22Rv1 (cell line): ENCODE data around the gene CABLES2.
A peak's percentile ranks its signal among the peaks of the same experiment; 100 is the strongest.

Source experiments
- H3K27ac ChIP-seq: fragments of 450-650 bp; 2 replicates; pipeline ENCODE4 v1.5.1; 2017
- ZFX ChIP-seq: fragments of 450-650 bp; IDR thresholded peaks from 2 replicates; pipeline ENCODE4 v1.6.1; 2017; ENCODE audit warnings: antibody characterized with exemption, borderline replicate concordance
- TF ChIP-seq, protein P1 (sequence below): fragments of 450-650 bp; IDR thresholded peaks from 2 replicates; pipeline ENCODE4 v1.5.1; 2017; ENCODE audit warnings: mild to moderate bottlenecking

CABLES2 gene, protein sequence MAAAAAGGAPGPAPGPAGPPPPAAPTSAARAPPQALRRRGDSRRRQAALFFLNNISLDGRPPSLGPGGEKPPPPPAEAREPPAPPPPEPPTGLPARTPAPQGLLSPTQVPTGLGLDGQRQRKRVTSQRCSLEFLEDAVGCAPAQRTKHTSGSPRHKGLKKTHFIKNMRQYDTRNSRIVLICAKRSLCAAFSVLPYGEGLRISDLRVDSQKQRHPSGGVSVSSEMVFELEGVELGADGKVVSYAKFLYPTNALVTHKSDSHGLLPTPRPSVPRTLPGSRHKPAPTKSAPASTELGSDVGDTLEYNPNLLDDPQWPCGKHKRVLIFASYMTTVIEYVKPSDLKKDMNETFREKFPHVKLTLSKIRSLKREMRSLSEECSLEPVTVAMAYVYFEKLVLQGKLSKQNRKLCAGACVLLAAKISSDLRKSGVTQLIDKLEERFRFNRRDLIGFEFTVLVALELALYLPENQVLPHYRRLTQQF

DNA sequence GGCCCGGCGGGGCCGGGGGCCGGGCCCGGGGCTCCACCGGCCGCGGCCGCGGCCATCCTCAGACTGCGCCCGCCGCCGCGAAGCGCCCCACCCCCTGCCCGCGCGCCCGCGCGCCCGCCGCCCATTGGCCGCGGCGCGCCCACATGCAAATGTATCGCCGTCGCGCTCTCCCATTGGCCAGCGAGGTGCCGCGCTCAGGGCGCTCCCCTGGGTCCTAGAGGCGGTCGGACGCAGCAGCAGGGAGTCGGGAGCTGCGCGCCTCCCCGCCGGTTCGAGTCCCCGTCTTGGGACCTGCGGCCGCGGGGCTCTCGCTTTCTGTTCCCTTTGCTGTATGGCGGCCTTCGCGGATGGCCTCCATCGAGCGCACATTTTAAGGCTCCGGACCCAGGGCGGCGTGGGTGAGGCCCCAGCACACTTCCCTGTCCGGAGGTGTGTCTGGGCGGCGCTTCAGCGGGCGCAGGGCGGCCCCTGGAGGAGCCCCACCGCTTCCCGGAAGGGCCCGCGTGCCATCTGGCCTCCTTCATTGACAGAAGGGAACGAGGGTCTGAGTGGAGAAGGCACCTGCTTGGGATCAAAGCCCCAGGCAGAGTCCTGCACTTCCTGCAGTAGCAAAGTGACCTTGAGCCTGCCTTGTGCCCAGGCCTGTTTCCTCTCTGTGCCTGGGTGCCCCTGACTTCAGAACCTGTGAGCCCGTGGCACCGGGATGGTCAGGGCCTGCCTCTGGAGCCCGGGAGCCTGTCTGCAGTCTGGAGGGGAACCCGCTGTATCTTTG, at the start of gene CABLES2:
CABLES2 (minus strand) TSS at position 65 of the 772 bp plus-strand sequence; CDS start at position 56, 9 bp downstream.
- TF ChIP-seq, protein P1, sequence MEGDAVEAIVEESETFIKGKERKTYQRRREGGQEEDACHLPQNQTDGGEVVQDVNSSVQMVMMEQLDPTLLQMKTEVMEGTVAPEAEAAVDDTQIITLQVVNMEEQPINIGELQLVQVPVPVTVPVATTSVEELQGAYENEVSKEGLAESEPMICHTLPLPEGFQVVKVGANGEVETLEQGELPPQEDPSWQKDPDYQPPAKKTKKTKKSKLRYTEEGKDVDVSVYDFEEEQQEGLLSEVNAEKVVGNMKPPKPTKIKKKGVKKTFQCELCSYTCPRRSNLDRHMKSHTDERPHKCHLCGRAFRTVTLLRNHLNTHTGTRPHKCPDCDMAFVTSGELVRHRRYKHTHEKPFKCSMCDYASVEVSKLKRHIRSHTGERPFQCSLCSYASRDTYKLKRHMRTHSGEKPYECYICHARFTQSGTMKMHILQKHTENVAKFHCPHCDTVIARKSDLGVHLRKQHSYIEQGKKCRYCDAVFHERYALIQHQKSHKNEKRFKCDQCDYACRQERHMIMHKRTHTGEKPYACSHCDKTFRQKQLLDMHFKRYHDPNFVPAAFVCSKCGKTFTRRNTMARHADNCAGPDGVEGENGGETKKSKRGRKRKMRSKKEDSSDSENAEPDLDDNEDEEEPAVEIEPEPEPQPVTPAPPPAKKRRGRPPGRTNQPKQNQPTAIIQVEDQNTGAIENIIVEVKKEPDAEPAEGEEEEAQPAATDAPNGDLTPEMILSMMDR = 0 out of 2 replicates have a peak, but pooled peaks have one; percentile 7
- no peak for TF ChIP-seq ZFX
- H3K27ac ChIP-seq = peak within 1 kb of the TSS; percentile 74

DNA sequence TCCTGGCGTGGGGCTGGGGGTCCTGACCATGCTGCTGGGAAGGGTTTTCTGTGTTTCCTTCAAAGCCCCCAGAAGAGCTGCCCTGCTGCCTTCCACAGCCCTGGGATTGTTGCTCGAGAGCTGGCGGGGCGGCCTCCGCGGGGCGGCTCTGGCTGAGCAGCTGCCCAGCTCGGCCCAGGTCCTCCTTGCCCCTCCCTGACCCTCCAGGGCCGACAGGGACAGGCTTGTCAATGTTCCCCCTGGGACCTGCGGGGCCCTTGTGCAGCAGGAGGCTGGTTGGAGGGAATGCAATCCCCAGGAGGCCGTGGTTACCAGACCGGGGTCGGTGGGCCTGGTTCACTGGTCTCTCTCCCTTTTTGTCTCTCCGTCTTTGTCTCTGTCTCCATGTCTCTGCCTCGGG, 48.8 kb upstream of the CABLES2 start:
- no peak overlapping the region for H3K27ac ChIP-seq
- TF ChIP-seq ZFX = no peak
- TF ChIP-seq, protein P1 = no peak

DNA sequence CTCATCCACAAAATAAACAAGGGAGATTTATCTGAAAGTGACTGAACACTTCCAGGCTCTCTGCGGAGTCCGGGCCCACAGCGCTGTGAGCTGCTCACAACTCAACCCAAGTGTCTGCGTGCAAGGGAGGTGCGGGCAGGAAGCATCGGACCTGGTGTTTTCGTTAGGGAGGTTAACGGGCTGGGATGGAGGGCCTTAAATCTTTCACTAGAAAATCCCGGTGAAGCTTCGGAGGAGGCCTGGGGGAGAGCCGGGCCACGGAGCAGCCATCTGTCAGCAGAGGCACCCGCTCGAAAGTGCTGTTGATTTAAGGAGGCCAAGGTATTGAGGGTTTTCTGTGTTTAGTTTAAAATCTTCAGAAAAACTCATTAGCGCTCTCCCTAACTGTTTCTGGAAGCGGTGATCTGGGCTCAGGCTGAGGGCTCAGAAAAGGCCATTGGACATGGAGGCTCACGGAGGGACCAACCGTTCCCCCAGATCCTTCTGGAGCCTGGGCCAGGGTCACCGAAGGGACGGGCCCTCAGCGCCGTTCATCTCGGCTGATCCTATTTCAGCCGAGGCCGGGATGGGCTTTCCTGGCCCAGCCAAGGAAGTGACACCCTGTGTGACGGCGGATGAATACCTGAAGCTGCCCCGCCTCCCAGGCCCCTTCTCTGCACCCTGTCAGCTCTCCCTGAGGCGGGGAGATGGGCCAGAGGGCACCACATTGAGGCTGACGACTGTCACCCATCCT, 48.0 kb upstream of the CABLES2 start:
- TF ChIP-seq ZFX = no peak
- TF ChIP-seq, protein P1 = no peak

DNA sequence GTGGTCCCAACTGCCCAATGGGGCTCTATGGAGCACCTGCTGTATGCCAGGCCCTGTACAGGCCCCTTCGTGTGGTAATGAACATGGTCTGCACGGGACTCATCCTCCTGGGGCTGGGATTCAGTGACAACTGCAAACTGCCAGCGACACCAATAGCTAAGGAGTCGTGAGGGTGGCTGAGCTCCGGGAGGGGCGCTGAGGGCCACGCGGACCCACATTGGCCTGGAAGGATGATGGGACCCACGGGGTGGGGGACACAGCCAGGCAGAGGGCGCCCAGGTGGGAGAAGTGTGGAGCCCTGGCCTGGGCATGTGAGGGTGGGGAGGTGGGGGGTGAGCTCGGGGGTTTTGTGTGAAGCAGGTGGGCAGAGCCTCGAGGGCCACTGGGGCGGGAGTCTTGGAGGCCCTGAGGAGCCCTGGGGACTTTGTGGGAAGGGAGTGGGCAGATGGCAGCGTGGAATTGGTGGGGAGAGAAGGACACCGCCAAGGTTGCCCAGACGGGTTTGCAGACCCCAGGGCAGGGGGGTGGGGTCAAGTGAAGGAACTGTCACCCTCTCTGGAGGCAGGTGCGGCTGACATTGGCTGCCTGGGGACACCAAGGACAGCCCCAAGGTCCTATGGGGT, 46.2 kb upstream of the CABLES2 start:
- H3K27ac ChIP-seq = no peak overlapping the region
- no peak for TF ChIP-seq ZFX
- TF ChIP-seq, protein P1 = no peak

More for the DNA sequence above, 48.0 kb upstream of the CABLES2 start:
- no peak overlapping the region for H3K27ac ChIP-seq

DNA sequence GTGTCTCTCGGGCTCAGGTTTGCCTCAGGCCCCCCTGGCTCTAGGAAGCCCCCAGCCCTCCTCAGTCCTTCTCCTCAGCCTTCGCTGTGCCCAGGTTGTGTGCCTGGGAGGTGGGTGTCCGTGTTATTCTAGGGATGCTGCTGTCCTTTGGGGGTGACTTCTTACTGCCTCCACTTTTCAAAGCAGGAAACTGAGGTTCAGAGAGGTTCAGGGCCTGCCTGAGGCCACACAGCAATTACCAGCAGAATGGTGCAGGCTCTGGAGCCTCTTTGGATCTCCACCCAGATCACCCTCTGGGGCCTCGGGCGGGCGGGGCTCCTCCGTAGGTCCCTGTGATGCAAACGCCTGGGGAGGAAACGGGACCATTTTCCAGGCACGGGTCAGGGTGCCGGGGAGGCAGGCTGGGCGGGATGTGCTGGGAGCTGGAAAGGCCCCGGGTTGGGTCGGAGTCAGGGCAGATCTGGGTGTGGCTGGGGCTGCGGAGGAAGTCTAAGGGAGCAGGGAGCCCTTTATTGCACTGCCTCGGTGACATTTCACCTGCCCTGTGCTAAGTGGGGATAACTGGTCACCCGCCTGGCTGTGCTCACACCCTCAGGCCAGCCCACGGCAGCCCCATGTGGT, 45.5 kb upstream of the CABLES2 start:
- TF ChIP-seq, protein P1 = no peak
- no peak for TF ChIP-seq ZFX
- H3K27ac ChIP-seq = no peak overlapping the region

DNA sequence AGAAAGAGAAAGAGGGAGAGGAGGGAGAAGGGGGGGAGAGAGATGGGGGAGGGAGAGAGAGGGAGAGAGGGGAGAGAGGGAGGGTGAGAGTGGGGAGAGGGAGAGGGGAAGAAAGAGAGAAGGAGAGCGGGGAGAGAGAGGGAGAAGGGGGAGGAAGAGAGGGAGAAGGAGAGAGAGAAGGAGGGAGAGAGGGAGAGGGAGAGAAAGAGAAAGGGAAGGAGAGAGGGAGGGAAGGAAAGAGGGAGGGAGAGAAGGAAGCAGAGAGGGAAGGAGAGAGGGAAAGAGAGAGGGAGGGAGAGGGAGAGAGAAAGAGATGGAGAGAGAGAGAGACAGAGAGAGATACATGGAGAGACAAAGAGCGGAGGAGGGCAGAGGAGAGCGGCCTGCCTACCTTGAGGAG, 44.9 kb upstream of the CABLES2 start:
- no peak overlapping the region for H3K27ac ChIP-seq
- TF ChIP-seq ZFX = no peak
- TF ChIP-seq, protein P1 = no peak
